Body of pancreas (tissue), 4 donors: Measurements from ENCODE around the gene SEM1.

Source experiments
- CTCF ChIP-seq, 7 experiments: fragments of 450-650 bp in 4 of 7; fragments of 200-600 bp in 3 of 7; sonication (generic) in 3 of 7; IDR thresholded peaks; one replicate each; pipeline ENCODE4 v1.5.1; 2016 to 2019; ENCODE audit warnings: antibody characterized with exemption in 7 of 7
- POLR2A ChIP-seq, 3 donors: fragments of 450-650 bp; IDR thresholded peaks; one replicate each; pipeline ENCODE4 v1.6.1; 2016; ENCODE audit warnings: antibody characterized with exemption in 3 of 3, mild to moderate bottlenecking in 2 of 3

- TF ChIP-seq CTCF (IDR thresholded peaks at IDR 0.05) = no peak
- no peak for TF ChIP-seq POLR2A (IDR thresholded peaks at IDR 0.05)
Observed at GRCh38 chr7:96645084-96645483, 64.6 kb downstream of the SEM1 start.
